HTR-8/SVneo (cell line): Measurements from ENCODE around the gene CNTN1.

Experiments used
- DNase-seq: peaks from one replicate; pipeline ENCODE4 v3.0.0; 2011; ENCODE audit warnings: low spot score, mixed read lengths; ENCODE audit not compliant: insufficient read length
- FAIRE-seq: peaks from 2 replicates; lab custom pipeline; 2011; peaks lifted over from hg19 to GRCh38; lab: Jason Lieb, UNC

CNTN1 gene

DNA sequence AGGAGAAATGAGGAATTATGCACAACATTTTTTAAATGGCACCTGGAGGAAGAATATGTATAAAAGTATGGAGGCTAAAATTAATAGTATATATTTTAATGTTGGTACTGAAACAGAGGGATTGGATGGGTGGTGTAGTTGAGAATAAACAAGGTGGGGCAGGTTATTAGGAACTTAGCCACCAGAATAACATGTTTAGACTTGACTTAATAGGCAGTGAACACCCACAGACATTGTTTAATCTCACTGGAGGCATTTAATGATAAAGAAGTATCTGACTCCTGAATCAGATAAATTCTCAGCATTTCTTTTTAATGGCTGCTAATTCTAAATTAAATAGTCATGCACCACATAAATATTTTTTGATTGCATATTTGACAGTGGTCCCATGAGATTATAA lies 139.7 kb downstream of the CNTN1 start:
- FAIRE-seq, result no peak
- DNase-seq, result no peak

DNA sequence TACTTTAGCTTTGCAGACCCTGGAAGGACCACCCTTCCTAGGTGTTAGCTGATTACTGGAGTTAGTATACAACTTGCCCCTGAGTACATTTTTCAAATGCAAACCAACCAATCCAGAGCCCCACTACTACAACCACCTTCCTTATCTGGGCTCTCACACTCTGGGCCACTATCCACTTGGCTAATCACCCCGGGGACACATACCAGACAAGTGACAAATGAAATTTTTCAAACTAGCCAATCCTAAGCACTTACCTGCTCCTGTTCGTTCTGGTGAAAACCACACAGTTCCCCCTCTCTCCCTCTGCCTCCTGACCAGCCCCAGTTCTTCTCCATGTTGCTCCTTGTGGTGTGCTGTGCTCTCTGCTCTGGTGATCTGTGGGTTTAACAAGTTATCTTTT lies 140.4 kb downstream of the CNTN1 start:
- FAIRE-seq, result no peak
- DNase-seq, result no peak

DNA sequence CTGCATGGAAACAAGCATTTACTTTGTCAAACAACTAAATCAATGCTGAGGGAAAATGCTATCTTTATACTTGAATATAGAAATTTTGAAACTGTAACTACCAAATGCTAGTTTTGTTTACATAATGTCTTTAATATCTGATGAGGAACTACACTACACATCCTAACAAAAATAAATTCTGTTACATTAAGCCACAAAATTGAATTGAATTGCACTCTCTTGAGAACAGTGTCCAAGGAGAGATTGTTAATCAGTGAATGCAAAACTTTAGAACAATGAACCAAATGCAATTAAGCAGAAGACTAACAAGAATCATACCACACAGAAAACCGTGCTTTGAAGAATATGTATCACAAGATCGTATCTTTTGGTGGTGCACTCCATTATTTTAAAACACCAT lies 141.6 kb downstream of the CNTN1 start:
- DNase-seq, result no peak
- FAIRE-seq, result no peak

DNA sequence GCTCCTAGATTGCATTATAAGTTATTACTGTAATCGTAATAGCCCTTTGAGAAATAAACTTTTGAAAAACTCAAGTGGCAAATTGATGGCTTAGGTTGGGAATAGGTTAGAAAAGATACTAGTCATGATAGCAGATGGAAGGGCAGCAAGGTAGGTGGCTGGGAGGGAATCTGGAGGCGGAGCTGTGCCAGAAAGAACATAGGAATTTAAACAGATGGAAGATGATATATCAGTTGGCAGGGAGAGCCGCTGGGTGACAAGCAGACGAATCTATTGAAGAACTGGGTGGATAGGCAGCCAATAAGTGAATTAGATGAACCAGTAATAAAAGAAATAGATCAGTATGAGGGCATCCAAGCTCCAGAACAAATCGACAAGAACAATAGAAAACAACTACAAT lies 142.1 kb downstream of the CNTN1 start:
- no peak for DNase-seq
- no peak for FAIRE-seq

DNA sequence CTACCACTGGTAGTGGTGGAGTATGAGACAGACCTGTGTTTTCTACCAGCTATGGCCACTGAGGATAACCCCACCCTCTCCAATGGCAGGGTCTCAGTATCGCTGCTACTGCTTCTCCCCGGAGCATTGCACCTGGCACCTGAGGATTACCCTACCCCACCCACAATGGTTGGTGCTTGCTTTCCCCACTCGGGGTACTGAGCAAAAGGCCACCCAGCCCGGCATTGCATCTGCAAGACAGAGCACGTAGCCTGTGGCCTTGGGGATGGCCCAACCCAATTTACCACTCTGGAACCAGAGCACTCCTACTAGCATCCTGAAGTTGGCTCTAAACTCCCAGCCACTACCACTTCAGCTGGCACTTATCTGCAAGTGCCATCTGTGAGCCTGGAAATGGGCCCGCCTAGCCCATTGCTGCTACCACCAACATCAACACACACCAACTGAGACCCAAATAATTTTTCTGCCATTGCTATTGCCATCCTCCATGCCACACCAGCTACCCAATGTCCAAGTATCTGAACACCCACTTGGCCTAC lies 145.7 kb downstream of the CNTN1 start:
- FAIRE-seq (no peak), DNase-seq (no peak)

DNA sequence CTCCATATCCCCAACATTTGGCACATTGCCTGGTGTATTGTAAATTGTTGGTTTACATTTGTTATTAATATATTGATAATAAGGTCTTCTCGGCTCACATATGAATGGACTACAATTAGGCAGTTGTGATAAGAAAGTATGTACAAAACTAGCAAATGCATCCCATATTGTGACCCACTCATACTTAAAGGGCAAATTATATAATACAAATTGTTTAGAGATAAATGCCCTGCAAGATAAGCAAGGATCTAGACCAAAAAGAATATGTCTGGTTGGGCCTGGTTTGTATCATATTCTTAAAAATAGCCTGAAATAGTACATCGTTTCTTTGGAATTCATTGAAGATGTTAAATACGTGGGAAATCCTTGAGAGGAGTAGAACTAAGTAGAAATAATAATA lies 151.3 kb downstream of the CNTN1 start:
- no peak for FAIRE-seq
- no peak for DNase-seq

DNA sequence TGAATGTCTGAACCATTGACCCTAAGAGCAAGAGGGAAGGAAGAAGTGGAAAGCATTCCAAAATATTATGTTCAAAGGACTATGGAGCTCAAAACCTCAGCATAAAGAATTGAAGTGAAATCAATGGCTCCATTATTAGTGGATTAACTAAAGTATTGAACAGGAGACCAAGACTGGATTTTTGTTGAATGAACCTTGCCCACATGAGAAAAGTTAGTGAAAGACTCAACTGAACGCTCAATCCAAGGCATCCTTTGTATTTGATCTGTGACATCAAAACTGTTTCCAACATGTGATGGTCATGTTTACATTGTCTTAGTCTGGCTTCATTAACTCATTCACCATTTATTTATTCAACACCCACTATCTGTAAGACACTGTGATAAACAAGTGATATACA lies 161.0 kb downstream of the CNTN1 start:
- no peak for FAIRE-seq
- DNase-seq, result no peak

DNA sequence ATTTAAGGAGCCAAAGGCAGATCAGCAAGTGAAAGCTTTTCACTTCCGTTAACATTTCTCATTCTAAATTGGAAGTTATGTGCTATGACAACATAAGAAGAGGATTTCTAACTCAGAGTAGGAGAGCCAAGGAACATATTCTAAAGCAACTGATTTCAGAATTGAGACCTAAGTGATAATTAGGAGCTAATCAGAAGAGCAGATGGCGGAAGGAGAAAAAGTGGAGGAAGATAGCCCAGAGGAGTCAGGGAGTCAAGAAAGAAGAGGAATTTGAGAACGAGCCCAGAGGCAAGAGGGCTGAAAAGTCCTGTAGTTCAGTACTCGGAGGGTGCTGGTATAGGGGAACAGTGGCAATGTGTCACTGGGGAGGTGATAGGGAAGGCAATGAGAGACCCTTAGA lies 162.4 kb downstream of the CNTN1 start:
- DNase-seq (no peak), FAIRE-seq (no peak)

DNA sequence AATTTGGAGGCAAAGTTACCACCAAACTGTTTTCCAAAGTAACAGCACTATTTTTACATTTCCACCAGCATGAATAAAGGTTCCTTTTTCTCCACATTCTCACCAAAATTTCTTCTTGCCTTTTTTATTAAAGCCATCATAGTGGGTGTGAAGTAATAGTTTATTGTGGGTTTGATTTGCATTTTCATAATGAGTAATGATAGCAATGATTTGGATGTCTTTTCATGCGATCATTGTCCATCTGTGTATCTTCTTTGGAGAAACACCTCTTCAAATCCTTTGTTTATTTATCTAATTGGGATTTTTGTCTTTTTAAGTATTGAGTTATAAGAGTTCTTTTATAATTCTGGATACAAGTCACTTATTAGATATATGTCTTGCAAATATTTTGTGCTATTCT lies 172.7 kb downstream of the CNTN1 start:
- FAIRE-seq (no peak), DNase-seq (no peak)

DNA sequence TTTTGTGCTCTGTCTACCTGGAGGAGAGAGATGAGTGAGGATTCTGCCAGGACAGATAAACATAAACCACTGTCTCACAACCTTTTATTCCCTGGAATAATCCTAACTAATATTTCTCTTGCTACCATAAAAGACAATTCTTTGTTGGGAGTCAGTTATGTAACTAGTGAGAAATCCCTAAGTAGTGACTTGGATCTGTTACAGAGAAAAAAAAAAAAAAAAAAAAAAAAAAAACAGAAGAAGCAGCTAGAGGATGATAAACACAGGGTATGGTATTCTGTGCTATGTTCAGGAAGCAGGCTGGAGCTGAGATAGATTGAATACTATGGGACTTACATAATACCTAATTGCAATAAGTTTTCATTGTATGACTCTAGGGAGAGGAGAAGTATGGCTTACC lies 178.7 kb downstream of the CNTN1 start:
- FAIRE-seq, result no peak

DNA sequence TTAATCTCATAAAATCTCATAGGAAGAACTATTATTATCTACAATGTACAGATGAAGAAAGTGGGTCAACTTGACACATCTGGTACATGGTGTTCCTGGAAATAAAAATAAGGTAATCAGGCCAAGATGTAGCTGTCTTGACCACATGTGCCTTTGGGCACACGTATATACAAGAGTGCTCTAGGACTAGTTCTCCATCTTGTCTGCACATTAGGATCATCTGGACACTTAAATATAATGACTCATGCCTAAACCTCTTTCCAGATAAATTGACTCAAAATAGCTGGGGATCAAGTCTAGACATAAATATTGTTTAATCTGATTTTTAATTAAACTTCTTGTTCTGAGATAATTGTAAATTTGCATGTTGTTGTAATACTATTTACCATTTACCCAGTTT lies 182.6 kb downstream of the CNTN1 start:
- DNase-seq (no peak), FAIRE-seq (no peak)

More for the DNA sequence above, 178.7 kb downstream of the CNTN1 start:
- DNase-seq, result no peak

DNA sequence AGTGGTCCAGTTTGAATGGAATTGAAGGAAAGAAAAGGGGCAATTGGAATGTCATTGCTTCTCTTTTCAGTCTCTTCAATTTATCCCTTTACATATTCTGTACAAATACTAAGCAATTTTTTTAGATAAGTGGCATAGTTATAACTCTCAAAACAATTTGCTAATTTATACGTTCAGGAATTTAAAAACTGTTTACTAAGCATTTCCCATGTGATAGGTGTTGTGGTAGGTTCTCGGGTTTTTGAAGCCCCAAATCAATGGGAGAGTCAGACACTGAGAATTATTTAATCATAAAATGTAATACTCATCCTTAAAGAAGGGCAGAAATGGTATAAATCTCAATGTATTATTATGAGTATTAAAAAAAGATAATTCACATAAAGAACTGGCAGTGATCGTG lies 197.1 kb downstream of the CNTN1 start:
- FAIRE-seq, result no peak
- no peak for DNase-seq

DNA sequence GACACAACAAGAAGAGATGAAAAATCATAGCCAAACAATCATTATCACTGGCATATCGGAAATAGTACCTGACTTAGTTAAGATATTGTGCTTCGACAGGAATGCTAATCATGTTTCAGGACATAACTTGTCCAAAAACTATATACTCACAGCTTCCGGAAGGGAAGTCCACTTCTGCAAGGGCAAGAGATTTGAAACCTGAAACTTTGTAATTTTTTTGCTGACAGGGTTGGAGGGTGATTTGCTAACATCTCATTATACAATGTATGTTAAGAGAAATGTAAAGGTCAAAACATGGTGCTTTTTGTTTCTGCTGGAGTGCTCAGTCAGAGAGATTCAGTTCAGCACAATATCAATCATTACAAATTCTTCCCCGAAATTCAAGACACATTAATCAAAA lies 200.3 kb downstream of the CNTN1 start:
- FAIRE-seq (no peak), DNase-seq (no peak)

DNA sequence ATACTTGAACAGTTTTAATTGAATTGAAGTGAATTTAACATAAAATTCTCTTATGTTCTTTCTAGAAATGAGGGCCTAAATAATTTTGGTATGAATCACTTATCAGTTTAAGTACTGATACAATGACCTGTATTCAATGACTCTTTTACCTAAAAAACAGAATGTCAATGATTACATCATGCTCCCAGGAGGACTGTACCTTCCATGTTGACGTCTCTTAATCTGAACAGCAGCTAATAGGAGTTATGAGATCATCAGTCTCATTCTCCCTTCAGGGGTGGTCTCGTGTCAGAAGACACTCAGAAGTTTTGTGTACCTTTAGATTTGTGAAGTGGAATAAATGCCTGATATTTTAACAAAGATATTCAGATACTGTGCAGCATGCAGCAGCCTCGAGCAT lies 206.3 kb downstream of the CNTN1 start:
- no peak for DNase-seq
- no peak for FAIRE-seq

DNA sequence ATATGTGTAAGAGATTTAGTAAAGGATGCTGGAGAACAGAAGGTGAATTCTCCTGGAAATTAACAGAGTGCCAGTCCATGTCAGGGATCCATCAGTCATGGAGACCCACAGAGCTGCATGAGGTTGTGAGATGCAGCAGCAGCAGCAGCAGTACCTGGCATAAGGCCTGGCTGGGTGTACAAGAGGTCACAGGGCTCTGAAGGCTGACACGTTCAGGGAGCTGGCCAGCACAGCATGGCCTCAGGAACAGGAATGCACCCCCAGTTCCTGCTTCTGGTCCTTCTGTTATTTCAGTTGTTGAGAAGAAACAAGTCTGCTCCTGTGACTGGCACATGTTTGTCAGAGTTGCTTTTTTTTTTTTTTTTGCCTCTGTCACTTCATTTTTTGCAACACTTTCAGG lies 210.8 kb downstream of the CNTN1 start:
- no peak for FAIRE-seq
- no peak for DNase-seq

DNA sequence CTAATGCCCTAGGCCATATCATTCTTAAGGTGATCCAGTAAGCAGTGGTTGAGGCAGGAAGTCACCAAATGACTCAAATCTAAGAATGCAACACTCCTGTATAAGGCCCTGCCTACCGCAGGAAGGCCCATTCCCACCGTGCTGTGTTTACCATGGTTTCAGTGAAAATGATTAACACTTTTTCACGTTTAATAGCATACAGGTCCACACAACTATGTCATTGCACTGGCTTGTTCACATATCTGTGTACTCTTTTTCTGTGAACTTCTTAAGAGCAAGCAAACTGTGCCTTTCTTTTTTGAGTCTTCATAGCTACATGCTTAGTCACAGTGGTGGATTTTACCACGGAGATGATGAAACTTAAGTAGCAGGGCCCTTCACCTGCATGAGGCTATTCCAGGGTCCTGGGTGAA lies 214.9 kb downstream of the CNTN1 start:
- FAIRE-seq, result no peak
- DNase-seq, result no peak

DNA sequence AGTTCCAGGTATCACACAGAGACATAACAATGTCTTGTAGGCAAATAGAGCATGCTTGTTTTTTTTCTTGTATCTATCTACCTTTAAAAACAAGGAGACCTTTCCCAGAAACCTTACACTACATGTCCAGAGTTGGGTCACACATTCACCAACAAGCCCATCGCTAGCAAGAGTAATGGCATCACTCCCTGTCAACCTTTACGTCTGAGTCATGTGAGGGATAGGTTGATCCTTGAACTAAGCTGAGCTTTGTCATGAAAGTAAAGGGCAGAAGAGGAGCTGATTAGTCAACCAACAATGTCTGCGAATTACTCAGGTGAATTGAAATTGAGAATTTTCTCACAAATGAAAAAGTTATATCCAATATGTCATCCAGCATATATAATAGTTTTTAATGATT lies 219.4 kb downstream of the CNTN1 start:
- FAIRE-seq (no peak), DNase-seq (no peak)

DNA sequence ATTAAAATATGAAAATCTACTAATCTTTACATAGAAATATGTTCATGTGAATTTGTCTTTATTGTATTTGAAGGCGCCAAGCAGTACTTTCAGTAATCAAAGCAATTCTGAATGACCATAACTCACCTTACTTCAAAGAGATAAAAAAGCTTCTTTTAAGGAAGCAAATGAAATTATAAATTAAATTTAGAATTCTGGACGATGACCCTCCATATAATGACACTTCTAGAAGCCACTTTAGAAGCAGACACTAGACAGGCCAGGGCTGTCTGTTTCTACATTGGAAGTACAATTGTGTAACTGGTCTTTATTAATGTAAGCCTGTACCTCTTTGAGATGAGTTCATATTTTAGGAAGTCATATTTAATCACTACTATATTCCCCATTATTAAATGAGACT lies 222.9 kb downstream of the CNTN1 start:
- FAIRE-seq, result no peak

DNA sequence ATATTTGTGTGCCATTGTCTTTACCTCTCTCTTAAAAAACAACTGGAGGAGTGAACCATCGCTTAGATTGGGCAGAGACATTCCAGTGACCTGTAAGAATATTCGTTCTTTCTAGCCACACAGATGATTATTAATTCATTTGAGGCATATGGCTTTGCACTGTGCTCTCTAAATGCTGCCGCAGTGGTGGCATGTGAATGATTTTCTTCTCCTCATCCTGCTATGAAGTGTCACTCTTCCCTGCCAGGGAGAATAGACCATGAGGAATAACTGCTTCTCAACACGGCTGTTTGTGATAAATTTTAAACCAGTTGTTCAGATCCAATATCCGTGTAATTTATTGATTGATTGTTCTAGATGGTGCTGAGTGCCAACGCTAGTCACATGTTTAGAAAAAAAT lies 225.3 kb downstream of the CNTN1 start:
- no peak for FAIRE-seq

More for the DNA sequence above, 222.9 kb downstream of the CNTN1 start:
- DNase-seq, result no peak

DNA sequence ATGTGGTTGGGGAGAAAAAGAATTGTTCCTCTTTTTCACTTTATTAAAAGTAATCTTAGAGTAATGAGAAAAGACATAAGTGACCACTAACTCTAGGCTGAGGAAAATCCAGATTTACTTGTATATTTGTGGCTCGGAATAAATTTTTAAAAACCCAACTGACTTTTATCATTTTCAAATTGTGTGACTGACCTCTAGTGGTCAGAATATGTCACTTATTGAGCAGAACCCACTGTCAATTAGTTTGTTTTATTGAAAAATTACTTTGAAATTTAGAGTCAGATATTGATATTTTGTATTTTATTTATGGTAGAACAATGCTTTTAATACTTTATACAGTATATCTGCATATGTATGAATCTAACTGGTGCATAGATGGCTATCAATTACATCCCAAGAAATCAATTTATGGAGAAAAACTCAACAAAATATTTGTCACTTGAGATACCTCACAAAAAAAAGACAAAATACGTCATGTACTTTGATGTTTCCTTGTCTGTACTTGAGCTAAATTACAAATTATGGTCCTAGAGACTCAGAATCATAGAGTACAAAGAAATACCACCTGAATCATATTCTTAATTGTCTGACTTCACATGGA lies 229.4 kb downstream of the CNTN1 start:
- DNase-seq, result no peak

More for the DNA sequence above, 225.3 kb downstream of the CNTN1 start:
- no peak for DNase-seq

DNA sequence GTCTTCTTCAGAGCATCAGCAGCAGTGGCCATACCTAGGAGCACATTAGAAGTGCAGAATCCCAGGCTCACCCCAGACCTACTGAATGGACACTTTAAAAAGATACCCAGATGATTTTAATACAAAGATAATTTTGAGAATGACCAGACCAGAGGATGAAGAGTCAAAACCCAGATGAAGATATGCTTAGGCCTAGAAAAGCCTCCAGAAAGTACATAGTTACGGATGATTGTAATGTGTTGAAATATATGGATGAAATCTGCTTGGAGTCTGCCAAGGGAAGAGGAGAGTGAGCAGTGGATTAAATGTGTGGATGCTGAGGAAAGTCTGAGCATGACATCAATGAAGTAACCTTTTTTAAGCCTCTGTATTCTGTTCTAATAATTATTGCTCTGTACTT lies 245.7 kb downstream of the CNTN1 start:
- DNase-seq, result no peak
- no peak for FAIRE-seq

More for the DNA sequence above, 229.4 kb downstream of the CNTN1 start:
- no peak for FAIRE-seq

DNA sequence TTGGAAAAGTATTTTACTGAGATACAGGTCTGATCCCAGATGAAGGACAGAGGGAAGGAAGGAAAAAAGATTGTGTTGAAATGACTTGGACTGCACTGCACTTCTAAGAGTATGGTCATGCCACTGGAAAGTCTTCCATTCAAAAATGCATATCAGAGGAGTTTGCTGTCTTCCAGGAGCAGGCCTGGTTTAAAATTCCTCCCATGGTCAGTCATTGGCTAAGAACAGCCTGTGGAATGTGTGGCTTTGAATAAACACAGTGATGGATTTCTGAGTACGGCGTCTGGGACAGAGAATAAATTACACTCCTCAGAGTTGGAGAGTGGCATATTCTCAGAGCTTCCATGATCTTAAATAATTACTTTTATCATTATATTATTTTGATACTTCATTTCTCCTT lies 250.1 kb downstream of the CNTN1 start:
- DNase-seq (no peak), FAIRE-seq (no peak)

DNA sequence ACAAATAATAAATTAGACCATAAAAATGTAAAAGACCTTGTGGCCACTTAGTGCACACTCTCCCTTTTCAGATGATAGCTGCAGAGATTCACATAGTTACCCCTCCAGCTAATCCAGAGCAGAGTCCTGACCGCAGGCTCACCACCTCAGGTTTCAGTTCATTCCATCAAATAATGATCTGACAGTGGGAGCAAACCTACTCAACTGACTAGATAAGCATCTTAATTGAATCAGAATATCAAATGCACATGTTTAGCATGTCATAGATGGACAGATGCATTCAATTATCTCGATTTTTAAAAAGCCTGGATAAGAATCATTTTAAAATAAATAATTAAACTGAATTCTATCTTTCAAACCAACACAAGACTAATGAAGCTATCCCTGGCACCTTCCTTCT lies 253.5 kb downstream of the CNTN1 start:
- DNase-seq, result no peak
- FAIRE-seq, result no peak
